ENCODE results near the gene TTBK1. TPM values are rescaled to one million over a fixed set of nuclear protein-coding genes. Genes with fewer than 3 reads are reported as not detected.

The TTBK1 gene
- total RNA-seq, 6 experiments from 2014 or later: 0.83 to 1.6 (median 0.87) TPM

GRCh38 chr6:43241446-43241845, 1.8 kb upstream of the TTBK1 start:
- ATAC-seq (no peak), DNase-seq (no peak)
- WGBS (ENCODE audit: insufficient coverage, low coverage, low lambda C conversion rate, missing lambda C conversion rate): 80% methylated on average over 1 of the region's 2 CpGs
- no peak overlapping the region for H3K4me3 ChIP-seq
- no peaks in the 10 kb centered on the region for H3K9me3 ChIP-seq
- peaks cover 0 to under 1% (median 0%) of the 10 kb centered on the region in 4 donors for H3K4me1 ChIP-seq
- H3K27ac ChIP-seq: no peak overlapping the region
- H3K36me3 ChIP-seq: no peaks in the 10 kb centered on the region
- no peaks in the 10 kb centered on the region for H3K27me3 ChIP-seq
- intact Hi-C loops (cut with DNase I): no loop called here
- TF ChIP-seq POLR2A (IDR thresholded peaks at IDR 0.05) (no peak), CTCF (IDR thresholded peaks at IDR 0.05) (no peak)

- Histone ChIP-seq H3K4me1 (peaks cover 0 to 9% (median 0%) of the 10 kb centered on the region in 4 donors), H3K27me3 (no peaks in the 10 kb centered on the region), H3K9me3 (no peaks in the 10 kb centered on the region), H3K36me3 (no peaks in the 10 kb centered on the region), H3K27ac (no peak overlapping the region), H3K4me3 (no peak overlapping the region)
- intact Hi-C loops (cut with DNase I): no loop called here
- WGBS (ENCODE audit: insufficient coverage, low coverage, low lambda C conversion rate, missing lambda C conversion rate): 44% methylated on average over 9 of the region's 37 CpGs
- TF ChIP-seq CTCF (IDR thresholded peaks at IDR 0.05) (no peak), POLR2A (IDR thresholded peaks at IDR 0.05) (no peak)
- no peak for DNase-seq
- no peak for ATAC-seq
Observed at GRCh38 chr6:43243664-43244321, 512 bp downstream of the TTBK1 start.

GRCh38 chr6:43246301-43247113, 3.2 kb downstream of the TTBK1 start:
- intact Hi-C loops (cut with DNase I): no loop called here
- 13% methylated on average over 22 of the region's 27 CpGs for WGBS (ENCODE audit: insufficient coverage, low coverage, low lambda C conversion rate, missing lambda C conversion rate)
- H3K9me3 ChIP-seq: no peaks in the 10 kb centered on the region
- peak overlapping the region; percentile 30 to 50 (median 39) for H3K4me3 ChIP-seq
- no peak overlapping the region for H3K27ac ChIP-seq
- no peaks in the 10 kb centered on the region for H3K36me3 ChIP-seq
- TF ChIP-seq POLR2A (IDR thresholded peaks at IDR 0.05) (no peak), CTCF (IDR thresholded peaks at IDR 0.05) (no peak)
- DNase-seq (peak in 1 of 3 donors; percentile 58), ATAC-seq (peak; percentile 53 to 73 (median 64))
- H3K27me3 ChIP-seq: no peaks in the 10 kb centered on the region
- peaks cover 0 to 9% (median 0%) of the 10 kb centered on the region in 4 donors for H3K4me1 ChIP-seq

- Histone ChIP-seq H3K27ac (no peak overlapping the region), H3K9me3 (no peaks in the 10 kb centered on the region), H3K36me3 (no peaks in the 10 kb centered on the region), H3K4me1 (peaks cover 0 to 9% (median 0%) of the 10 kb centered on the region in 4 donors), H3K27me3 (no peaks in the 10 kb centered on the region), H3K4me3 (peak overlapping the region; percentile 30 to 50 (median 39))
- ATAC-seq: peak; percentile 97 to 98 (median 97)
- TF ChIP-seq CTCF (IDR thresholded peaks at IDR 0.05): no peak
- TF ChIP-seq POLR2A (IDR thresholded peaks at IDR 0.05): no peak
- intact Hi-C loops (cut with DNase I): no loop called here
- 2% methylated on average over 27 of the region's 46 CpGs for WGBS (ENCODE audit: insufficient coverage, low coverage, low lambda C conversion rate, missing lambda C conversion rate)
- peak; percentile 79 to 88 (median 85) for DNase-seq
Observed at GRCh38 chr6:43247114-43247999, 4.1 kb downstream of the TTBK1 start.
